Liver (tissue), 9 donors: ENCODE data around the gene SUPT4H1. TPM values are rescaled to one million over a fixed set of nuclear protein-coding genes. Genes with fewer than 3 reads are reported as not detected.

Experiments
- DNase-seq: peaks from one replicate; pipeline ENCODE4 v3.0.0-alpha.2; 2017; ENCODE audit warnings: low spot score
- H3K27ac ChIP-seq, 2 donors: one replicate each; pipeline ENCODE4 v1.7.0; 2013; ENCODE audit warnings: inconsistent platforms in 2 of 2, low read length in 2 of 2, control low read depth in 1 of 2, low read depth in 1 of 2, mild to moderate bottlenecking in 1 of 2
- H3K27me3 ChIP-seq, 4 donors: one replicate each; pipeline versions ENCODE4 v1.6.1 to v1.7.0; 2013; ENCODE audit warnings: low read length in 3 of 4, inconsistent platforms in 1 of 4, mild to moderate bottlenecking in 1 of 4, moderate library complexity in 1 of 4; ENCODE audit not compliant: control insufficient read depth in 4 of 4, insufficient read depth in 4 of 4
- H3K36me3 ChIP-seq, 4 donors: one replicate each; pipeline versions ENCODE4 v1.6.1 to v1.7.0; 2013; ENCODE audit warnings: low read length in 3 of 4, mild to moderate bottlenecking in 3 of 4, low read depth in 1 of 4, moderate library complexity in 1 of 4; ENCODE audit not compliant: control insufficient read depth in 4 of 4, insufficient read depth in 3 of 4
- H3K4me1 ChIP-seq, 4 donors: one replicate each; pipeline versions ENCODE4 v1.6.1 to v1.7.0; 2013; ENCODE audit warnings: low read length in 3 of 4, mild to moderate bottlenecking in 3 of 4, moderate library complexity in 1 of 4; ENCODE audit not compliant: control insufficient read depth in 4 of 4, insufficient read depth in 4 of 4
- H3K4me3 ChIP-seq, 3 donors: one replicate each; pipeline versions ENCODE4 v1.6.1 to v1.7.0; 2013; ENCODE audit warnings: low read length in 3 of 3, control low read depth in 1 of 3, low read depth in 1 of 3, mild to moderate bottlenecking in 1 of 3
- H3K9ac ChIP-seq, 2 donors: one replicate each; pipeline ENCODE4 v1.7.0; 2013; ENCODE audit warnings: low read length in 2 of 2, mild to moderate bottlenecking in 2 of 2, moderate library complexity in 2 of 2, control low read depth in 1 of 2, low read depth in 1 of 2
- H3K9me3 ChIP-seq, 4 donors: one replicate each; pipeline versions ENCODE4 v1.6.1 to v1.7.0; 2013; ENCODE audit warnings: low read length in 3 of 4; ENCODE audit not compliant: control insufficient read depth in 4 of 4
- EGR1 ChIP-seq, 2 donors: IDR thresholded peaks; 2 replicates each; pipeline ENCODE4 v1.6.1; 2016 to 2018; ENCODE audit warnings: antibody characterized with exemption in 2 of 2, low read depth in 2 of 2
- FOXA1 ChIP-seq: IDR thresholded peaks from 2 replicates; pipeline ENCODE4 v1.6.1; 2016; ENCODE audit warnings: antibody characterized with exemption
- FOXA2 ChIP-seq: IDR thresholded peaks from 2 replicates; pipeline ENCODE4 v1.6.1; 2016; ENCODE audit warnings: antibody characterized with exemption
- GABPA ChIP-seq, 2 donors: IDR thresholded peaks in 1 of 2; conservative IDR thresholded peaks in 1 of 2; 2 replicates each; pipeline ENCODE4 v1.6.1; 2016; ENCODE audit warnings: antibody characterized with exemption in 2 of 2, mild to moderate bottlenecking in 1 of 2, moderate library complexity in 1 of 2
- HNF4A ChIP-seq, 2 donors: conservative IDR thresholded peaks; 2 replicates each; pipeline ENCODE4 v1.6.1; 2016; ENCODE audit warnings: antibody characterized with exemption in 2 of 2, mild to moderate bottlenecking in 2 of 2
- HNF4G ChIP-seq: IDR thresholded peaks from 2 replicates; pipeline ENCODE4 v1.6.1; 2016; ENCODE audit warnings: antibody characterized with exemption
- JUND ChIP-seq, 2 donors: IDR thresholded peaks; 2 replicates each; pipeline ENCODE4 v1.6.1; 2016; ENCODE audit warnings: antibody characterized with exemption in 2 of 2
- RAD21 ChIP-seq, 2 donors: IDR thresholded peaks; 2 replicates each; pipeline ENCODE4 v1.6.1; 2016; ENCODE audit warnings: antibody characterized with exemption in 2 of 2, mild to moderate bottlenecking in 2 of 2
- RXRA ChIP-seq, 2 donors: IDR thresholded peaks; 2 replicates each; pipeline ENCODE4 v1.6.1; 2017 to 2018; ENCODE audit warnings: antibody characterized with exemption in 2 of 2, mild to moderate bottlenecking in 1 of 2
- TAF1 ChIP-seq: conservative IDR thresholded peaks from 2 replicates; pipeline ENCODE4 v1.6.1; 2016; ENCODE audit warnings: antibody characterized with exemption, mild to moderate bottlenecking
- WGBS: extraction: QIAGEN DNeasy Blood & Tissue Kit; methylation state at CpG from one replicate; pipeline ENCODE4 v1.1.7; 2013; 5-methylcytosine and 5-hydroxymethylcytosine counted together
- polyA plus RNA-seq, 2 donors: library from polyadenylated mRNA; stranded (reverse) in 1 of 2; unstranded in 1 of 2; fragments of 200-250 nt in 1 of 2; fragments of >200 nt in 1 of 2; fragmentation: Nextera tagmentation in 1 of 2; extraction: Ambion mirVana in 1 of 2; gene quantifications; one replicate each; pipeline versions ENCODE4 v1.2.1 to v1.2.3, GENCODE V29; 2013 to 2015
- total RNA-seq, 2 donors: library from RNA; depleted of rRNA; stranded (reverse); fragments of >200 nt; gene quantifications; one replicate each; pipeline ENCODE4 v1.2.3, GENCODE V29; 2014
- TF ChIP-seq, protein P1 (sequence below): IDR thresholded peaks from 2 replicates; pipeline ENCODE4 v1.6.1; 2016; ENCODE audit warnings: antibody characterized with exemption
- TF ChIP-seq, protein P2 (sequence below): IDR thresholded peaks from 2 replicates; pipeline ENCODE4 v1.6.1; 2016; ENCODE audit warnings: antibody characterized with exemption
- TF ChIP-seq, protein P3 (sequence below): fragments of 150-350 bp; IDR thresholded peaks from 2 replicates; pipeline ENCODE4 v1.5.1; 2017; ENCODE audit warnings: improper control_type of control experiment, low read depth, low read length; ENCODE audit not compliant: missing input control
- donor health status: healthy.
- donor health status: healthy.
- donor health status: healthy.
- donor health status: healthy.
- donor health status: healthy.

The SUPT4H1 gene
- total and polyA plus RNA-seq, 4 donors: 23.3 to 59.1 (median 40.4) TPM

DNA sequence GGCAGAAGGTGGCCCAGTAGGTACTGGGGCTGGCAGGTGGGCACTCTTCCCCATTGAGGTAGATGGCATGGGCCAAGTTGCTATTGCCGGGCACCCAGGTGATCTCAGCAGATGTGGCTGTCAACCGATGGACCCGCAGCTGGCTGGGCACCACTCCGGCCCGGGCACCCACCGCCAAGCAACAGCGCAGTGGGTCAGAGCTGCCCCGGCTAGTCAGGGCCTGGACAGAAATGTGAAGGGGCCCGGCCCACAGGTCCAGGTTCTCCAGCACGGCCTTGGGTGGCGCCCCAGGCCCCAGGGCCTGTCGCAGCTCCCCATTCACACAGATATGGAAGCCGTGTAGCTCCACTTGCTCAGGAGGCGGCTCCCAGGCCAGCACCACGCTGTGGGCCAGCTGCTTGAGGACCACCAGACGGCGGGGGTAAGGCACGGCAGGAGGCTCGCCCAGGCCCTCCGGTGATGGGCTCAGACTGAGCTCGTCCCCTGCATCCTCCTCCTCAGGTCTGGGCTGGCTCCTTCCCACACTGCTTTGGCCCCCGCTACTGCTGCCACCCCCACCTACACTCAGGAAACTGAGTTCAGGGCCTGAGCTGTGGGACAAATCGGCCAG is 39.9 kb downstream of the SUPT4H1 start (continued):
- TF ChIP-seq RXRA (IDR thresholded peaks at IDR 0.05) (no peak), FOXA2 (no peak), GABPA (IDR thresholded peaks at IDR 0.05 in 1 of 2, conservative IDR thresholded peaks at IDR 0.05 in 1 of 2) (no peak), EGR1 (IDR thresholded peaks at IDR 0.05; ENCODE audit: low read depth in 2 of 2) (no peak)
- TF ChIP-seq, protein P1, sequence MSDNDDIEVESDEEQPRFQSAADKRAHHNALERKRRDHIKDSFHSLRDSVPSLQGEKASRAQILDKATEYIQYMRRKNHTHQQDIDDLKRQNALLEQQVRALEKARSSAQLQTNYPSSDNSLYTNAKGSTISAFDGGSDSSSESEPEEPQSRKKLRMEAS: no peak

DNA sequence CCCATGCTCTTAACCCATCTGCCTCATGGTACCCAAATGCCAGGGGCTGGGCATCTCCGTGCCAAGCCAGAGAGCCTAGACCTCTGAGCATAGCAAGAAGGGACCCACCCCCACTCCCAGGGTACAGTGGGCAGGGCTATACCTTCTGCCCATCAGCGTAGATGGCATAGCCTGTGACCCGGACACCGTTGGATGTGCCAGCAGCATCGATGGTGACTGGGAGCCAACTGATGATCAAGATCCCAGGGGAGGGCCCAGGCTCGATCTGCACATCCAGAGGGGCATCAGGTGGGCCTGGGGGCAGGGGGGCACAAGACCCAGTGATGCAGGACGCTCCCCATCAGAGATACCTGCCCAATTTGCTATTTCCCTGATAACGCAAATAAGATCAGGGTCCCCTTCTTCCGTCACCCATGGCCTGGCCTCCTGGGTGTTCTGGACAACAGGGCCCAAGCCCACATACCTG is 40.5 kb downstream of the SUPT4H1 start:
- Histone ChIP-seq H3K27me3 (no peaks in the 10 kb centered on the region), H3K27ac (no peak overlapping the region), H3K9me3 (no peaks in the 10 kb centered on the region), H3K4me1 (no peaks in the 10 kb centered on the region), H3K4me3 (no peak overlapping the region), H3K9ac (no peak overlapping the region), H3K36me3 (no peaks in the 10 kb centered on the region)
- DNase-seq: no peak
- 95% methylated on average over 9 of the region's 9 CpGs for WGBS
- TF ChIP-seq HNF4A (conservative IDR thresholded peaks at IDR 0.05) (no peak), RAD21 (IDR thresholded peaks at IDR 0.05) (no peak), JUND (IDR thresholded peaks at IDR 0.05) (no peak), HNF4G (no peak), RXRA (IDR thresholded peaks at IDR 0.05) (no peak)
- TF ChIP-seq, protein P2, sequence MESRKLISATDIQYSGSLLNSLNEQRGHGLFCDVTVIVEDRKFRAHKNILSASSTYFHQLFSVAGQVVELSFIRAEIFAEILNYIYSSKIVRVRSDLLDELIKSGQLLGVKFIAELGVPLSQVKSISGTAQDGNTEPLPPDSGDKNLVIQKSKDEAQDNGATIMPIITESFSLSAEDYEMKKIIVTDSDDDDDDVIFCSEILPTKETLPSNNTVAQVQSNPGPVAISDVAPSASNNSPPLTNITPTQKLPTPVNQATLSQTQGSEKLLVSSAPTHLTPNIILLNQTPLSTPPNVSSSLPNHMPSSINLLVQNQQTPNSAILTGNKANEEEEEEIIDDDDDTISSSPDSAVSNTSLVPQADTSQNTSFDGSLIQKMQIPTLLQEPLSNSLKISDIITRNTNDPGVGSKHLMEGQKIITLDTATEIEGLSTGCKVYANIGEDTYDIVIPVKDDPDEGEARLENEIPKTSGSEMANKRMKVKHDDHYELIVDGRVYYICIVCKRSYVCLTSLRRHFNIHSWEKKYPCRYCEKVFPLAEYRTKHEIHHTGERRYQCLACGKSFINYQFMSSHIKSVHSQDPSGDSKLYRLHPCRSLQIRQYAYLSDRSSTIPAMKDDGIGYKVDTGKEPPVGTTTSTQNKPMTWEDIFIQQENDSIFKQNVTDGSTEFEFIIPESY: no peak
- TF ChIP-seq, protein P1: no peak
- TF ChIP-seq, protein P3, sequence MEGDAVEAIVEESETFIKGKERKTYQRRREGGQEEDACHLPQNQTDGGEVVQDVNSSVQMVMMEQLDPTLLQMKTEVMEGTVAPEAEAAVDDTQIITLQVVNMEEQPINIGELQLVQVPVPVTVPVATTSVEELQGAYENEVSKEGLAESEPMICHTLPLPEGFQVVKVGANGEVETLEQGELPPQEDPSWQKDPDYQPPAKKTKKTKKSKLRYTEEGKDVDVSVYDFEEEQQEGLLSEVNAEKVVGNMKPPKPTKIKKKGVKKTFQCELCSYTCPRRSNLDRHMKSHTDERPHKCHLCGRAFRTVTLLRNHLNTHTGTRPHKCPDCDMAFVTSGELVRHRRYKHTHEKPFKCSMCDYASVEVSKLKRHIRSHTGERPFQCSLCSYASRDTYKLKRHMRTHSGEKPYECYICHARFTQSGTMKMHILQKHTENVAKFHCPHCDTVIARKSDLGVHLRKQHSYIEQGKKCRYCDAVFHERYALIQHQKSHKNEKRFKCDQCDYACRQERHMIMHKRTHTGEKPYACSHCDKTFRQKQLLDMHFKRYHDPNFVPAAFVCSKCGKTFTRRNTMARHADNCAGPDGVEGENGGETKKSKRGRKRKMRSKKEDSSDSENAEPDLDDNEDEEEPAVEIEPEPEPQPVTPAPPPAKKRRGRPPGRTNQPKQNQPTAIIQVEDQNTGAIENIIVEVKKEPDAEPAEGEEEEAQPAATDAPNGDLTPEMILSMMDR: no peak

DNA sequence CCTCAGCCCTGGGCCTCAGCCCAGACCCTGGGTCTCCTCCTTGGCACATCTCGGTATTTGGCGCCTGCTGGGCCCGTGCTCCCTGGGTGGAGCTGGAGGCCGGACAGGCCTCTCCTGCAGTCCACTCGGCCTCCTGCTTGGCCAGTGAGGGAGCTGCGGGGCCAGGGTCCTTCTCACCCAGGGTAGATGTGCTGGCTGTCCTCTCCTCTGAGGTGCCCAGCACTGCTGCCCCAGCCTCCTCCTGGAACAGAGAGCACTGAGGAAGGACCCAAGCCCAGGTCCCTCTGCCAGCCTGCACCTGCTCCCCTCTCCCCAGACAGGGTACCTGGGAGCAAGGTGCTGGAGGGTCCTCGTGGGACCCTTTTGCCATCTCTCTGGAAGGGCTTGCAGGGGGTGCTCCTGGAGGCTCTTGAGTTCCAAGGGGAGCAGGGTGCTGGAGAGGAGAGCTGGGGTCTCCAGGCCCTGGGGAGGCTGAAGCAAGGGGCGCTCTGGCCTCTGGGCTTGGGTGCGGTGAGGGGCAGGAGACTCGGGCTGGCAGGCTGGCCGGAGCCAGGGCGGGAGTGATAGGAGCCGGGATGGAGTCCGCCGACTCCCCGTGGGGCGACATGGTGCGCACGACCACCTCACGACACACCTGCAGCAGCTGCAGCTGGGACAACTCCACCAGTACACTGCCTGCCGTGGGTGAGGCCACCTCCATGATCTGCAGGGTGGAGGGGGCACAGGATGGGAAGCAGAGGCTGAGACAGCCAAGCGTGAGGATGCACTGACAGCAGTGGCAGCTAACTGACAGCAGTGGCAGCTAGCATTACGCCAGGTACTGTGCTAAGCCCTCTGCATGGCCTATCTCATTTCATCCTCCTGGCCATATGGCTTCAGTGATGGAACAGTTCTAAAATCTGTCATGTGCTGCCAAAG is 41.2 kb downstream of the SUPT4H1 start:
- Histone ChIP-seq H3K4me3 (no peak overlapping the region), H3K4me1 (no peaks in the 10 kb centered on the region), H3K9ac (no peak overlapping the region), H3K27me3 (no peaks in the 10 kb centered on the region), H3K36me3 (no peaks in the 10 kb centered on the region), H3K27ac (no peak overlapping the region), H3K9me3 (no peaks in the 10 kb centered on the region)
- TF ChIP-seq TAF1 (no peak), FOXA1 (no peak), HNF4G (no peak), RXRA (IDR thresholded peaks at IDR 0.05) (no peak), GABPA (IDR thresholded peaks at IDR 0.05 in 1 of 2, conservative IDR thresholded peaks at IDR 0.05 in 1 of 2) (no peak)
- WGBS: 94% methylated on average over 23 of the region's 23 CpGs
- no peak for DNase-seq
